MM.1S (cell line): Measurements from ENCODE around the gene DTX1.

ENCODE experiments used
- DNase-seq: peaks from one replicate; pipeline ENCODE4 v3.0.0-alpha.2; 2015
- H2AFZ ChIP-seq: fragments of 300-600 bp; sonication (generic); 2 replicates; pipeline ENCODE4 v1.6.0; 2016; ENCODE audit warnings: antibody characterized with exemption, low read length
- H3F3A ChIP-seq: fragments of 300-600 bp; sonication (generic); 2 replicates; pipeline ENCODE4 v1.6.1; 2016; ENCODE audit warnings: mild to moderate bottlenecking, antibody characterized with exemption, low read length, moderate library complexity, mixed read lengths; ENCODE audit not compliant: insufficient read depth
- H3K27ac ChIP-seq: fragments of 300-600 bp; sonication (generic); 2 replicates; pipeline ENCODE4 v1.5.1; 2016; ENCODE audit warnings: mild to moderate bottlenecking, low read length
- H3K27me3 ChIP-seq: fragments of 300-600 bp; sonication (generic); replicated peaks from 2 replicates; pipeline ENCODE4 v1.6.0; 2016; ENCODE audit warnings: low read length; ENCODE audit not compliant: insufficient read depth
- H3K36me3 ChIP-seq: fragments of 300-600 bp; sonication (generic); replicated peaks from 2 replicates; pipeline ENCODE4 v1.6.1; 2016; ENCODE audit warnings: mild to moderate bottlenecking, low read length, mixed read lengths; ENCODE audit not compliant: insufficient read depth
- H3K4me1 ChIP-seq: fragments of 300-600 bp; sonication (generic); 2 replicates; pipeline ENCODE4 v1.6.1; 2016; ENCODE audit warnings: low read length, mixed read lengths
- H3K4me2 ChIP-seq: fragments of 300-600 bp; sonication (generic); 2 replicates; pipeline ENCODE4 v1.6.0; 2016; ENCODE audit warnings: low read depth, low read length
- H3K4me3 ChIP-seq: fragments of 300-600 bp; sonication (generic); 2 replicates; pipeline ENCODE4 v1.5.1; 2016; ENCODE audit warnings: low read length, mixed read lengths
- H3K79me2 ChIP-seq: fragments of 300-600 bp; sonication (generic); 2 replicates; pipeline ENCODE4 v1.6.1; 2016; ENCODE audit warnings: mixed run types, low read length, mixed read lengths
- H3K9ac ChIP-seq: fragments of 300-600 bp; sonication (generic); 2 replicates; pipeline ENCODE4 v1.6.1; 2016; ENCODE audit warnings: low read length, mixed read lengths
- H3K9me2 ChIP-seq: fragments of 300-600 bp; sonication (generic); replicated peaks from 2 replicates; pipeline ENCODE4 v1.6.1; 2016; ENCODE audit warnings: mild to moderate bottlenecking, low read length, mixed read lengths; ENCODE audit not compliant: insufficient read depth
- H3K9me3 ChIP-seq: fragments of 300-600 bp; sonication (generic); replicated peaks from 2 replicates; pipeline ENCODE4 v1.6.1; 2016; ENCODE audit warnings: mild to moderate bottlenecking, low read length, mixed read lengths; ENCODE audit not compliant: insufficient read depth
- H4K20me1 ChIP-seq: fragments of 300-600 bp; sonication (generic); 2 replicates; pipeline ENCODE4 v1.6.1; 2016; ENCODE audit warnings: mild to moderate bottlenecking, low read length, moderate library complexity, mixed read lengths; ENCODE audit not compliant: insufficient read depth
- CTCF ChIP-seq: fragments of 300-600 bp; sonication (generic); IDR thresholded peaks from 2 replicates; pipeline ENCODE4 v1.5.1; 2016; ENCODE audit warnings: antibody characterized with exemption, low read length, mixed read lengths
- EZH2 ChIP-seq: fragments of 300-600 bp; sonication (generic); optimal IDR thresholded peaks from 2 replicates; pipeline ENCODE3; 2017; ENCODE audit warnings: low read depth, mild to moderate bottlenecking, antibody characterized with exemption, low read length, mixed read lengths
- EZH2phosphoT487 ChIP-seq: fragments of 300-600 bp; sonication (generic); IDR thresholded peaks from 2 replicates; pipeline ENCODE4 v1.6.1; 2018; ENCODE audit warnings: antibody characterized with exemption, low read length

DTX1 gene

GRCh38 chr12:113077057-113077858 is 20.7 kb downstream of the DTX1 start:
- TF ChIP-seq CTCF = no peak
- TF ChIP-seq EZH2 = no peak
- TF ChIP-seq EZH2phosphoT487 = no peak
- Histone ChIP-seq H3K9me3 (no peaks in the 10 kb centered on the region), H3K36me3 (no peaks in the 10 kb centered on the region), H3K4me3 (no peak overlapping the region), H3K4me1 (no peaks in the 10 kb centered on the region), H3K27ac (no peak overlapping the region), H3F3A (no peaks in the 10 kb centered on the region), H3K79me2 (no peaks in the 10 kb centered on the region), H3K9me2 (no peaks in the 10 kb centered on the region), H3K4me2 (no peak overlapping the region), H4K20me1 (no peaks in the 10 kb centered on the region), H2AFZ (no peak overlapping the region), H3K27me3 (no peaks in the 10 kb centered on the region), H3K9ac (no peak overlapping the region)
- DNase-seq = no peak

- Histone ChIP-seq H3K79me2 (no peaks in the 10 kb centered on the region), H3K4me2 (no peak overlapping the region), H3K27me3 (no peaks in the 10 kb centered on the region), H3K4me3 (no peak overlapping the region), H3K9ac (no peak overlapping the region), H2AFZ (no peak overlapping the region), H3K9me3 (no peaks in the 10 kb centered on the region), H3K36me3 (no peaks in the 10 kb centered on the region), H3K9me2 (no peaks in the 10 kb centered on the region), H3K27ac (no peak overlapping the region), H3K4me1 (no peaks in the 10 kb centered on the region), H4K20me1 (no peaks in the 10 kb centered on the region), H3F3A (no peaks in the 10 kb centered on the region)
- no peak for DNase-seq
- TF ChIP-seq EZH2phosphoT487 = no peak
- no peak for TF ChIP-seq EZH2
- no peak for TF ChIP-seq CTCF
These were observed 21.3 kb downstream of the DTX1 start for GRCh38 chr12:113077859-113078255.

- no peak overlapping the region for H2AFZ ChIP-seq
- DNase-seq = no peak
- H3F3A ChIP-seq = no peaks in the 10 kb centered on the region
- H3K27me3 ChIP-seq = no peaks in the 10 kb centered on the region
- H3K9me2 ChIP-seq = no peaks in the 10 kb centered on the region
- no peaks in the 10 kb centered on the region for H3K9me3 ChIP-seq
- no peak overlapping the region for H3K27ac ChIP-seq
- H3K79me2 ChIP-seq = no peaks in the 10 kb centered on the region
- no peak overlapping the region for H3K9ac ChIP-seq
- TF ChIP-seq EZH2phosphoT487 (no peak), CTCF (no peak), EZH2 (no peak)
- H3K4me2 ChIP-seq = no peak overlapping the region
- H4K20me1 ChIP-seq = no peaks in the 10 kb centered on the region
- no peaks in the 10 kb centered on the region for H3K4me1 ChIP-seq
- H3K4me3 ChIP-seq = no peak overlapping the region
- H3K36me3 ChIP-seq = no peaks in the 10 kb centered on the region
These were observed 25.3 kb downstream of the DTX1 start for GRCh38 chr12:113081873-113082272.
